A549 (cell line): ENCODE results near the gene UNC13D. TPM values are rescaled to one million over a fixed set of nuclear protein-coding genes. Genes with fewer than 3 reads are reported as not detected.
A peak's percentile ranks its signal among the peaks of the same experiment; 100 is the strongest.

Experiments used
- ATAC-seq, 2 experiments: fragments of 200-7000 bp in 1 of 2; fragments of >200 bp in 1 of 2; cut with Nextera tagmentation in 1 of 2; cut with Tn5 transposase in 1 of 2; 3 replicates each; pipeline versions ENCODE4 v1.8.0 to v1.9.1; 2018 to 2020; ENCODE audit warnings: mild to moderate bottlenecking in 1 of 2, moderate library complexity in 1 of 2
- CTCF ChIA-PET: fragments of 300-600 bp; sonication (Branson Sonifier 250); formaldehyde crosslinking; extraction: SDS; loops from one replicate; lab custom pipeline; 2021; ENCODE audit warnings: antibody characterized with exemption, inconsistent platforms; lab: Yijun Ruan, JAX
- POLR2A ChIA-PET: fragments of 350-600 bp; formaldehyde crosslinking; extraction: SDS; loops from one replicate; lab custom pipeline; 2021; ENCODE audit warnings: antibody characterized with exemption, inconsistent platforms; lab: Yijun Ruan, JAX
- DNase-seq, 2 experiments: peaks; one replicate each; pipeline versions ENCODE4 v3.0.0 to v3.0.0-alpha.2; 2011 to 2016; ENCODE audit warnings: low read depth in 1 of 2, low spot score in 1 of 2
- FAIRE-seq: peaks from 2 replicates; lab custom pipeline; 2011; peaks lifted over from hg19 to GRCh38; lab: Jason Lieb, UNC
- H3K27ac ChIP-seq, 2 experiments: fragments of >200 bp; sonication (Bioruptor Twin); formaldehyde crosslinking; 3 replicates each; pipeline ENCODE4 v1.5.1; 2016 to 2017
- H3K4me1 ChIP-seq: fragments of >200 bp; sonication (Bioruptor Twin); formaldehyde crosslinking; 3 replicates; pipeline ENCODE4 v1.6.1; 2016
- H3K4me2 ChIP-seq: fragments of >200 bp; sonication (Bioruptor Twin); formaldehyde crosslinking; 3 replicates; pipeline ENCODE4 v1.6.1; 2016
- H3K4me3 ChIP-seq: fragments of >200 bp; sonication (Bioruptor Twin); formaldehyde crosslinking; 3 replicates; pipeline ENCODE4 v1.5.1; 2016
- H3K9me3 ChIP-seq: fragments of >200 bp; sonication (Bioruptor Twin); formaldehyde crosslinking; 3 replicates; pipeline ENCODE4 v1.6.1; 2016
- BCL3 ChIP-seq: fragments of >200 bp; sonication (Bioruptor Twin); formaldehyde crosslinking; IDR thresholded peaks from 3 replicates; pipeline ENCODE4 v1.6.1; 2016
- CEBPB ChIP-seq, 2 experiments: fragments of >200 bp in 1 of 2; sonication (Bioruptor Twin) in 1 of 2; formaldehyde crosslinking in 1 of 2; IDR thresholded peaks; 2 replicates each; pipeline ENCODE4 v1.6.1; 2012 to 2016
- CHD4 ChIP-seq: fragments of 200-600 bp; sonication (generic); IDR thresholded peaks from 2 replicates; pipeline ENCODE4 v1.6.1; 2016; ENCODE audit warnings: antibody characterized with exemption, mild to moderate bottlenecking, borderline replicate concordance
- EHMT2 ChIP-seq: fragments of 200-600 bp; sonication (generic); IDR thresholded peaks from 2 replicates; pipeline ENCODE4 v1.6.1; 2016; ENCODE audit warnings: antibody characterized with exemption, low read depth, mild to moderate bottlenecking, moderate library complexity
- ESRRA ChIP-seq: fragments of 150-350 bp; IDR thresholded peaks from 2 replicates; pipeline ENCODE4 v1.6.1; 2014; ENCODE audit warnings: mild to moderate bottlenecking, low read length, borderline replicate concordance
- FOSL2 ChIP-seq, 2 experiments: fragments of 450-650 bp in 1 of 2; fragments of >200 bp in 1 of 2; sonication (Bioruptor Twin) in 1 of 2; formaldehyde crosslinking; IDR thresholded peaks; 2 replicates each; pipeline versions ENCODE4 v1.5.0 to v1.6.1; 2016 to 2020; ENCODE audit warnings: mild to moderate bottlenecking in 1 of 2, moderate library complexity in 1 of 2
- HDAC2 ChIP-seq: fragments of 200-600 bp; sonication (generic); IDR thresholded peaks from 2 replicates; pipeline ENCODE4 v1.6.1; 2016
- HES2 ChIP-seq: fragments of >200 bp; sonication (Bioruptor Twin); formaldehyde crosslinking; IDR thresholded peaks from 2 replicates; pipeline ENCODE4 v1.6.1; 2016
- HOXB5 ChIP-seq: fragments of 250-450 bp; sonication (Bioruptor Pico); IDR thresholded peaks from 2 replicates; pipeline ENCODE4 v1.5.0; 2020; ENCODE audit warnings: mild to moderate bottlenecking, moderate library complexity
- KDM1A ChIP-seq: fragments of 200-600 bp; sonication (generic); IDR thresholded peaks from 2 replicates; pipeline ENCODE4 v1.6.1; 2016; ENCODE audit warnings: low read depth, mild to moderate bottlenecking
- MAFK ChIP-seq: fragments of 450-650 bp; IDR thresholded peaks from 2 replicates; pipeline ENCODE4 v1.6.1; 2014; ENCODE audit not compliant: partially characterized antibody
- MAX ChIP-seq: IDR thresholded peaks from 2 replicates; pipeline ENCODE4 v1.6.1; 2012
- NFE2L2 ChIP-seq: fragments of 150-350 bp; conservative IDR thresholded peaks from 2 replicates; pipeline ENCODE4 v1.6.1; 2014; ENCODE audit warnings: low read length
- RARB ChIP-seq: fragments of 250-450 bp; sonication (Bioruptor Pico); IDR thresholded peaks from 2 replicates; pipeline ENCODE4 v1.8.0; 2021; ENCODE audit warnings: mild to moderate bottlenecking, moderate library complexity
- REST ChIP-seq: fragments of 200-600 bp; sonication (generic); IDR thresholded peaks from 2 replicates; pipeline ENCODE4 v1.6.1; 2016; ENCODE audit warnings: antibody characterized with exemption, mild to moderate bottlenecking, moderate library complexity
- SMC3 ChIP-seq: fragments of >200 bp; sonication (Bioruptor Twin); formaldehyde crosslinking; IDR thresholded peaks from 3 replicates; pipeline ENCODE4 v1.6.1; 2018; ENCODE audit warnings: inconsistent platforms
- USF2 ChIP-seq: fragments of 450-650 bp; IDR thresholded peaks from 2 replicates; pipeline ENCODE4 v1.6.1; 2014; ENCODE audit warnings: antibody characterized with exemption
- ZFP36 ChIP-seq: fragments of 450-650 bp; IDR thresholded peaks from 2 replicates; pipeline ENCODE4 v1.6.1; 2014; ENCODE audit warnings: borderline replicate concordance; ENCODE audit not compliant: partially characterized antibody
- WGBS: methylation state at CpG from one replicate; pipeline ENCODE4 v1.1.6; 2017; ENCODE audit errors: missing lambda C conversion rate; 5-methylcytosine and 5-hydroxymethylcytosine counted together
- polyA plus RNA-seq, 4 experiments: library from polyadenylated mRNA; depleted of rRNA in 3 of 4; stranded (reverse); fragments of >200 nt; fragmentation: RNase III in 1 of 4; extraction: RNeasy Plus Mini Kit Qiagen cat#74134 plus additional on column Dnase treatment in 1 of 4; gene quantifications; 2 replicates in 3 of 4; 3 replicates in 1 of 4; pipeline ENCODE4 v1.2.3, GENCODE V29; 2011 to 2017

Gene UNC13D
- polyA plus RNA-seq, 2 of the 4 experiments (the other 2 are of a cell fraction) = 1.6 to 3.5 TPM

- 89% methylated on average over 30 of the region's 32 CpGs for WGBS
- H3K27ac ChIP-seq = no peak overlapping the region
- FAIRE-seq = no peak
- H3K4me1 ChIP-seq = peaks cover 13% of the 10 kb centered on the region
- no peak overlapping the region for H3K4me2 ChIP-seq
- POLR2A ChIA-PET = no interaction called here
- no peak for TF ChIP-seq HES2
- TF ChIP-seq, all 56 proteins: peak for 0
- H3K4me3 ChIP-seq = no peak overlapping the region
- DNase-seq (no peak), ATAC-seq (no peak)
- CTCF ChIA-PET = interaction anchor here (0.6 to 22.8 kb wide), 9 partner anchors 12 to 291 kb away, joined by 3 to 513 read pairs (median 7); partner anchors contain the start of genes GALK1, MRPL38, TRIM47 and WBP2
- no peaks in the 10 kb centered on the region for H3K9me3 ChIP-seq
Observed at GRCh38 chr17:75891605-75892555, 47.7 kb upstream of the UNC13D start.

- no peak for ATAC-seq
- Histone ChIP-seq H3K4me2 (no peak overlapping the region), H3K4me3 (no peak overlapping the region), H3K27ac (no peak overlapping the region), H3K9me3 (no peaks in the 10 kb centered on the region), H3K4me1 (peaks cover 13% of the 10 kb centered on the region)
- TF ChIP-seq USF2 (no peak), REST (no peak), ZFP36 (no peak), CEBPB (IDR thresholded peaks at IDR 0.05) (no peak), NFE2L2 (no peak), MAX (no peak)
- WGBS = 96% methylated on average over 31 of the region's 31 CpGs
- no peak for FAIRE-seq
- ChIA-PET CTCF (interaction anchor here (1.2 to 22.8 kb wide), 6 partner anchors 13 to 389 kb away, joined by 3 to 513 read pairs (median 8); partner anchors contain the start of genes MRPL38, TRIM47 and WBP2), POLR2A (no interaction called here)
- no peak for DNase-seq
Observed at GRCh38 chr17:75891022-75891604, 46.9 kb upstream of the UNC13D start.

GRCh38 chr17:75889454-75889853 is 45.2 kb upstream of the UNC13D start:
- Histone ChIP-seq H3K4me1 (no peaks in the 10 kb centered on the region; the same call in 1 of the 3 replicates), H3K9me3 (no peaks in the 10 kb centered on the region), H3K4me2 (no peak overlapping the region), H3K4me3 (no peak overlapping the region), H3K27ac (no peak overlapping the region)
- FAIRE-seq (no peak), DNase-seq (no peak), ATAC-seq (peak in 1 of 2 experiments; percentile 35; a peak in 1 of 6 replicates)
- 83% methylated on average over 6 of the region's 6 CpGs for WGBS
- POLR2A ChIA-PET = interaction anchor here (1.4 kb wide), 1 partner anchor 109 kb away, joined by 6 read pairs; no protein-coding TSS in a partner anchor
- CTCF ChIA-PET = interaction anchor here (0.8 to 22.8 kb wide), 10 partner anchors 12 to 391 kb away, joined by 3 to 513 read pairs (median 4); partner anchors contain the start of genes GALK1, MRPL38 and TRIM47
- TF ChIP-seq MAFK (no peak), ZFP36 (no peak), RARB (CRISPR knock-in tag) (no peak), HOXB5 (CRISPR knock-in tag) (no peak), HES2 (no peak), KDM1A (no peak), REST (no peak), CEBPB (IDR thresholded peaks at IDR 0.05) (no peak), BCL3 (no peak), ESRRA (no peak), EHMT2 (no peak), HDAC2 (no peak), CHD4 (no peak), FOSL2 (IDR thresholded peaks at IDR 0.05) (no peak), FOSL2 (CRISPR knock-in tag; IDR thresholded peaks at IDR 0.05) (no peak), SMC3 (no peak)
